Measurements from ENCODE around the gene CTSK.

DNA sequence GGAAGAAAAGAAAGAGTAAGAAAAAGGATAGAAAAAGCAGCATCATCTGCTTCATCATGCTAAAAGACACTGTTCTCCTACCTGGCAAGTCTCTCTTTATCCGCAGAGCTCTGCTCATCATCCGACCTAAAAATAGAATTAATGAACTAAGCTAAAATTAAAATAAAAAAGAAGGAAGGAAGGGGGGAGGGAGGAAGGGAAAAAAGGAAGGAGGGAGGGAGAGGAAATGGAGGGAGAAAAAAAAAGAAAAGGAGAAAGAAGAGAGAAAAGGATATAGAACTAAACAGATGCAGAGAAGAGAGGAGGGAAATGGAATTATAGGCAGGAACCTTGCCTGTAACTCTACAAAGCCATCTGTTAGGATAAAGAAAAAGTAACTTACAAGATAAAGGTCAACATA, 34.3 kb upstream of the CTSK start:
- no peak for TF ChIP-seq CTCF (IDR thresholded peaks at IDR 0.05; ENCODE audit: borderline replicate concordance, extremely low read depth, low read length, poor library complexity, severe bottlenecking)
- no peak for TF ChIP-seq EZH2 (IDR thresholded peaks at IDR 0.05; ENCODE audit: borderline replicate concordance, low read depth, low read length, severe bottlenecking)
